HG03066 (cell line): ENCODE results near the gene GFAP.

Source experiments
- ATAC-seq: cut with Tn5 transposase; IDR thresholded peaks from one replicate; pipeline ENCODE4 v1.9.1; 2021; ENCODE audit warnings: low read depth; ENCODE audit not compliant: unreplicated experiment

The GFAP gene

DNA sequence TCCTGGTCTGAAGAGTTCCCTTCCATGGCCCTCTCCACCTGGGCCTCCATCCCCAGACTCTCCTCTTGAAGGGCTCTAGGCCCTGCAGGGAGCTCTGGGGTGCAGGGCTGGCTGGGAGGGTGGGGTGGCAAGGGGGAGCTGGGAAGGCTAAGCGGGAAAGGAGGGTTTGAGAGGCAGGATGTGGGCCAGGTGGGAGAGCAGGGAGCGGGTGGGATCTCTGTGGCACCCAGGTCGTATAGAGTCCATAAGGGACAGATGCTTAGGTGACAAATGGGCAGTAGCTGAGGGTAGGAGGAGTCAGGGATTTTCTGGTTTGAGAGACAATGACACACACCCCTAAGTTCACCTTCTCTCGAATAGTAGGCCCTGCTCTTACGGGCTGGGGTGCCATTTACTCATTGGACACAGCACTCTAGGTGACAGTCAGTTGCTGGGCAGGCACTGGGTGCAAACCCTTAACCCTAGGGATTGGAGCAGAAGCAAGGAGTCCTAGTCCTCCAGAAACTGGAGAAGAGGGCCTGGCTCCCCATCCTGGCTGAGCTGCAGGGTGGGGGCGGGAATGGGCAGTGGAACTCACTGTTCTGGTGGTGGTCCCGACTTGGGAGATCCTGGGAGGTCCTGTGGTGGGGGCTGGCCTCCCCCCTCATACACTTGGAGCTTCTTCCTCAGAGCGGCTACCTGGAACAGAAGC is 16.9 kb upstream of the GFAP start:
- ATAC-seq, result no peak

DNA sequence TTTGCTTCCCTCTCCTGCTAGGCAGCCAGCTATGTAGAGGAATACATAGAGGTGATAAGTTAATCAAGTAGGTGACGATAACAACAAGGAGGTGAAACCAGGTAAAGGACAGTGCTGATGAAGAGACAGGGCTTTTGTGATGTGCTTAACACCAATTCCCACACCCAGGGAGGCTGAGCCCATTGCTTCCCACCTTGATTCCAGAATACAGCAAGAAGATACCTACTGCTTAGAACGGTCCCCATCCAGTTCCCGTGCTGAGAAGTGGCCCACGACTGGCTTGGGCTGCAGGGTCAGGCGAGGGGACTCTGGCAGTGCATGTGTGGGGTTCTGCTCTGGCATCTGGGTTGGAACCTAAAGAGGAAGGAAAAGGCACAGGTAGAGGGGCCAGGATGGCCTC is 16.1 kb upstream of the GFAP start:
- no peak for ATAC-seq

DNA sequence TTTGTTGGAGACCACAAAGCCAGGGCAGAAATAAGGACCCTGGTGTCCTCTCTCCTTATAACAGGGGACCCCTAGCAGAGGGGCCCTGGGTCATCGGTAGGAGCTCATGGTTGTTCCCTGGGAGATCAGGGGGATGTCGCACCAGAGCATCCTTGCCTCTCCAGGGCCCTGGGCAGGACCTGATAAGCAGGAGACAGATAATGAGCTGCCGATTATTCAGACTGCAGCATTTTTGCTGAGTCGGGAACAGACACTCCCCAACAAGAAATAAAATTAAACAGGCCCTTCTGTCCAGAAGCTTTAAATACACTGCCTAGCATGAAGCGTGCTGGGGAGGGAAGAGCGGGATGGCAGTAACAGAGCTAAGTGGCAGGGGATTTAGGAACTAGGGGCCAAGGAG is 15.4 kb upstream of the GFAP start:
- ATAC-seq, result no peak

DNA sequence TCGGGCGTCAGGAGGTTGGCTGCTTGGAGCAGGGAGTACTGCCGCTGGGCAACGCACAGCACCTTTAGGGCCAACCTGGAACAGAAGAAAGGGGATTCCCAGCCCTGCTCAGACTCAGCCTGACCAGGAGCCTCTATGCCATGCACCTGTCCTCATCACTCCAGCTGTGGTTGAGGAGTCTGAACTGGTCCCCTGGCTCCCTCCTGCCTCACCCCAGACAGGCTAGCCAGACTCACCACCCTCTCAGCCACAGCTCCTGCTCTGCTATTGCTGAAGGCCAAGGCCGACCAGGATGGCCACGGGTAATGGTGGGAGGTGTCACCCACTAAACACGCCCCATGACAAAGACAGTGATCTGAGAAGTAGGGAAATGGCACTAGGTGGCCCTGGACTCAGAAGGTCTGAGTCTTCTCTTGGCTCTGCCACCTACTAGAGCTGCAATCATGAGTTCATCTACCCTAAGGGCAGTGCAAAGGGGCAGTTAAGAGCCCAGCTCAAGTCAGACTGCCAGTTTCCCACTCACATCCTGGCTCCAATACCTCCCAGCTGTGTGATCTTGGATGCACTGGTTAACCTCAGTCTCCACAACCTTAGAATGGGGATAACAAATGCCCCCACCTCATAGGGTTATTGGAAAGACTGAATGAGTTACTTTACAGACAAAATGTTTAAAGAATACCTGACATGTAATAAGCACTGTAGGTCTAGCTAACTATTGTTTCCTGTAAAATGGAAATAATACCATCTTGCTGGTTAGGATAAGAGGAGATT is 13.8 kb upstream of the GFAP start:
- ATAC-seq, result no peak

DNA sequence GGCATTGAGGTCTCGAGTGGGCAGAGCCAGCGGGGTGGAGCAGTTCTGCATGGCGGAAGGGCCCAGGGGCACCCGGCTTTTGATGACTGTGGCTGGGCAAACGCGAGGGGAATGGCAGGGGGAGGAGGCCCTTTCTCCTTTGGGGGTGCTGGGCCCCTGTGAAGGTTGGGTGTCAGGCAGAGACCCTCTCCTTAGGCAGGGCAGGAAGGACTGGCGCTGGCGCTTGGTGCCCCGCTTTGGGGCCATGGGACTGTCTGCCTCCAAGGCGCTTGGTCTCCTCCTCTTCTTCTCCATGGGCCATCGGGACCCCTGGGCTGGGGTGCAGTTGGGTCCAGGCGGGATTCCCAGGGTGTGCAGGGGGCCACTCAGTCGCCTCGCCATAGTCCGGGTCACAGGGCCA is 12.8 kb upstream of the GFAP start:
- ATAC-seq, result no peak

DNA sequence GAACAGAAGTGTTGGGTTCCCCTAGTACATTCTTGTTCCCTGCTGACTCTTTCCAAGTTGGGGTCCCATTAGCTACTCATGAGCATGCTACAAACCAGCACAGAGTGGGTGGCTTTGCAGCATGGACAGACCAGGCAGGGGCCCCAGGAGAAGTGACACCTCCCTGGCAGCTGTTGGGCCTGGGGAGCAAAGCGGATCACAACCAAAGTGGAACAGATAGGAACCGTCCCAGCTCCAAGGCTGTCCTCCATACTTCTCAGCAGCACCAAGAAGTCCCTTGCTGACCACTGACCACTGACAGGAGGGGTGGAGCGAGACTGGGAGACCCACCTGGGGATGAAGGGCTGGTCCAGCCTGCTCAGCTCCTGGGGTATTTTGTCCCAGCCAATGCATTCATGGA is 12.4 kb upstream of the GFAP start:
- no peak for ATAC-seq

DNA sequence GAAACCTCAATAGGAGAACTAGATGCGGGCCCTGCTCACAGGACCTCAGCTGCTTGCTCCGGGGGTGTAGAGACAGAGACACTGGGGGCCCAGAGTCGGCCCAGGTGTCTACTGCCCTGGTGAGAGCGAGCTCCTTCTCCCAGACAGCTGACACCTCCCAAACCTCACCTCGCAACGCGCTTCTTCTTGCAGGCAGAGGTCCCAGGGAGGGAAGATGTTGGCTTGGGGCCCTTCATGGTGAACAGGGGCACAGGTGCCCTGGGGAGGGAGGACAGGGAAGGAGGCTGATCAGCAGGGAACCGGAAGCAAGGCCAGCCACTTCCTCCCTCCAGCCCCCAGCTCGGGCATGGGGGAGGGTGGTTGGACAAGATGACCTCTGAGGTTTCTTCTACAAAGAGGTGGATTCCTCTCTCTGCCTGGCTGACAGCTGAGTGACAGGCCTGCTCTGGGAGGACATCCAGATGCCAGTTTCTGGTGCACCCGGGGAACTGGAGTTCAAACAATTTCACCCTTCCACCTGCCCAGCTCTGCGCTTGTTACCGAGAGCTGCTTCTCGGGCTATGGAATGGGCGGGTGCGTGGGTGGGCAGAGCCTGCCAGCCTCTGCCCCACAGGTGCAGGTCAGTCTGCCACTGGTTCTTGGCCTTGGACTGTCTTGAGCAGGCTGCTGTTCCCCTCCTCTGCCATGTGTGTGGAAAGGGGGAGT is 11.7 kb upstream of the GFAP start:
- ATAC-seq, result no peak

DNA sequence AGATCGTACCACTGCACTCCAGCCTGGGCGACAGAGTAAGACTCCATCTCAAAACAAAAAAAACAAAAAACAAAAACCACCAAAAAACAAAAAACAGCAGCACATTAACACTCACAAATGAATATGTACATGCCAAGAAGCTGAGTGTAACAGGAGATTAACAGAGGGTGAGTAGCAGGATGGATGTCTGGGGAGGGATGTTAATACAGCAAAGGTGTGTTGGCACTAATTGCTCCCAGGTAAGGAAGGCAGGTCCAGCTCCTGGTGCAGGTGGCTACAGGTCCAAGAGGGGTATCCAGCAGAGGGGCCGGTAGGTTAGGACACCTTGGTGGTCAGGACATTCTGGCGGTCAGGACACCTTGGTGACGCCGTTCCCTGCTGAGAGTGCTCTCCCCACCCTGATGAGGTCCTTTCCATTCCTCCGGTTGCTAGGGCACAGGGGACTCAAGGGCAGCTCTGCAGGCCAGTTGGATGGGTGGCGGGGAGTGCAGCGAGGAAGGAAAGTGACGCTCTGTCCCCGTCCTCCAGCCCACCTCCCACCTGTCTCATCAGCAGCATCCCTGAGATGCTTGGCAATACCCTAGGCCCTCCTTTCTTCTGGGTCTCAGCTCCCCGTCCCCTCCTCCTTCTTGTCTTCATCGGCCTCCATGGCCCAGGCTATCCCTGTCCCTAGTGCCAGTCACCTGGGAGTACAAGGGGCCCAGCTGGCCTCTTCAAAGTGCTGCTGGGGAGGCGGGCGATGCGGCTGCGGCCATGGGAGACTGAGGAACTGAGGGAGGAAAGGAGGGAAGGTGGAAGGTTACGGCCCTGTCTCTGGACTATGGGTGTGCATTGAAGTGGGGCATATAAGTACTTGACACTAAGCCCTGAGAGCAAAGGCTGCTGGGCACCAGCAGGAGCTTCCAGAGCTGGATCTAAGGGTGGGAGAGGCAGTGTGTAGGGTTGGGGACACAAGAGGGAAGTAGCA is 10.7 kb upstream of the GFAP start:
- ATAC-seq, result no peak

DNA sequence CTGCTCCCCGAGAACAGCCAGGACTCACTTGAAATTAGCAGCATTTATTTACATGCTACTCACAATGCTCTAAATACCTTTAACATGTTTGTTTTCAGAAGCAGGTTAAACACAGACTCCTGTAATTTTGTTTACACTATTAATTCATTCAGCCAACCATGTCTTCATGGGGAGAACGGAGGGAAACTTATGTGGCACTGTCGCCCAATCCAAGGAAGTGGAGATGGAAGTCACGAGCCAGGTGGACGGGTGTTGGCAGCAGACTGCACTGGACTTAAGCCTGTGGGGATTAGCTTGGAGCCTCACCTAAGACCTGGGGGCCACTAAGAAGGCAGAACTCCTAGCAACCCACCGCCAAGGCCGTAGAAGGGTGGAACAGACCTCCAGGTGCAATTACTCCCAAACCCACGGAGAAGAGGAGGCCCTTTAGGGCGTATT is 8.8 kb upstream of the GFAP start:
- ATAC-seq, result no peak

DNA sequence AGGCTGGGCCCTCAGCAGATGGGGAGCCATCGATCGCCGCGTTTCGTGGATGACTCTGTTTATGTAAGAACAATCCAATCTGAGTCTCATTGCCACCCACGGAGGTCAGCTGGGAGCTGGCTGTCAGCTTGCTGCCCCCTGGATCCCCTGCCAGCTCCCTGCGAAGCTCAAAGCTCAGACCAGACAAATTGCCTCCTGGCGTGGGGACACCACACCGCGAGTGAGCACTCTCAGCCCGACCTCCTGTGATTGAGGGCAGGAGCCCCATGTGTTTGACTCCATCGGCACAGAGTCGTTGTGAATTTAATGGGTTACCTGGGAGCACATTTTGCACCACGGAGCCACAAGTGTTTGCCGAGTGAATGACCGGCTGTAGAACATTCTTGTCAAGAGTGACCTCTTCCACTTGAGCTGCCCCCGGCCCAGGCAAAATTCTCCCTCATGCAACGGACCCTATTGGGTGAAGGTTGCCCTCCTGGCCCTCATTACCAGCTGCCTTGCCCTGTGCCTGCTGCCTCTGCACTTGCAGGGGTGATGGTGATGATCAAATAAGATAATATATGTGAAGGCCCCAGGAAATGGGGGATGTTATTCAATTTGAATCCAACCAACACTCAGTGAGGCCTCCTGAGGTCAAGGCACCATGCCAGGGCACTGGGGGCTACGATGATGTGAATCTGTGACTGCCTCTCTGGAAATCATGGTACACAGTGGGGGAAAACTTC is 7.6 kb upstream of the GFAP start:
- ATAC-seq, result no peak

DNA sequence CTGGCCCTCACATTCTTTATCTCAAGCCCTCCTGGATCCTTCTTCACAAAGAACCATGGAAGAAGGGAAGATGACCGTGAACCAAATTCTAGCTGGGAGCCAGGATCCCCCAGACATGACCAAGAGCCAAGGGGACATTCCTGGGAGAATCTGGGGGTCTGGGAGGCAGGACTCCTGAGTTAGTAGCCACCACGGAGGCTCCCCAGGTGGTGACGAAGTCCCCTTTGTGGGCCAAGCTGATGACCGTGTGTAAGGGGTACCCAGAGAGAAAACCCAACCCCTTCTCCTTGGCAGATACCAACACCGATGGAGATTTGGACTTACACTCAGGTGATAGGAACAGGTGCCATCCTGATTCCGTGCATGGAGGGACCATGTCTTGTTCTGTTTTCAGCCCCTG is 6.8 kb upstream of the GFAP start:
- no peak for ATAC-seq

DNA sequence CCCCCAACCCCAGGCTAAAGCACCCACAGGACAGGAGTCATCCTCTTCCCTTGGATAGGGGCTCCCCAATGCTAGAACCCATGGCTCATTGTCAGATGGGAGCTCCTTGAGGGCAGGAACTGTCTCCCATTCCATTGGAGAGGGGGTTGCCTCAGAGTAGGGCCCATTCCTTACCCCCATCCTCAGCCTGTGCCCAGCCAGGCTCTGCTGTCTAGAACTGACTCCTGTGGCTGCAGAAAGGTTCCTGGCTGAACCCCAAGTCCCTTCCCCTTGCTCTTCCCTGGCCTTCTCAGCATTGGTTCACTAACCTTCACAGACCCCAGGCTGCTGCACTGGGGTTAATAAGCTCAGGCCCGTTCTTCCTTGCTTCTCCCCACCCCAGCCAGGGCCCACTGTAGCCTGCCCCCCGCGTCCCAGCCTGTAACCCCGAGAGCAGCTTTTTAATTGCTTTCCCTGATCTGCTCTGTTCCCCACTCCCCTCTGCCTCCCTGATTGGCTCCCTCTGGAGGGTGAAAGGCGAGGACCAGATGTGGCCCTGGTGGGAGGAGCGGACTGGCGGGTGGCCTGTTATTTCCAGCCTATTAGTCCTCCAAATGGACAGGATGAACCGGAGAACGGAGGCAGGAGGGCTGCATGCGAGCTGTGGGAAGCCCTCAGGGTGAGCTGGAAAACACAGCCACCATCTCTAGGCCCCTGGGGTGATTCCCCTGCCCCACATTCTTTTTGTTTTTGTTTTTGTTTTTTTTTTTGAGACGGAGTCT is 6.0 kb upstream of the GFAP start:
- no peak for ATAC-seq

DNA sequence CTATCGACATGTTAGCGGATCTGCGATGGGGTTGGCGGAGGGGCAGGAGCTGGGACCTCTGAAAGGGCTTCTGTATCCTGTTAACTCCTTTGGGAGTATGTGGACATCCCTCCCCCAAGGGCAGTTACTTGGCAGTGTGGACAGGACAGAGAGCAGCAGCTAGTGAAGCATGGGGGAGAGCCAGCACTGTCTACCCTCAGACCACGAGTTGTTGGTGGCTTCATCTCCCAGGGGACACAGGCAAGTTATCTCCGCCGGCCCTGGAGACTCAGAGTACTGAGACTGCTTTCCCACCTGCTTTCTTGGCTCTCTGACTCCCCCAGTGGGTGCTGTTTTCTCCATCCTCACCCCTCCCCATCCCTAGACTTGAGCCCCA is 5.3 kb upstream of the GFAP start:
- no peak for ATAC-seq

DNA sequence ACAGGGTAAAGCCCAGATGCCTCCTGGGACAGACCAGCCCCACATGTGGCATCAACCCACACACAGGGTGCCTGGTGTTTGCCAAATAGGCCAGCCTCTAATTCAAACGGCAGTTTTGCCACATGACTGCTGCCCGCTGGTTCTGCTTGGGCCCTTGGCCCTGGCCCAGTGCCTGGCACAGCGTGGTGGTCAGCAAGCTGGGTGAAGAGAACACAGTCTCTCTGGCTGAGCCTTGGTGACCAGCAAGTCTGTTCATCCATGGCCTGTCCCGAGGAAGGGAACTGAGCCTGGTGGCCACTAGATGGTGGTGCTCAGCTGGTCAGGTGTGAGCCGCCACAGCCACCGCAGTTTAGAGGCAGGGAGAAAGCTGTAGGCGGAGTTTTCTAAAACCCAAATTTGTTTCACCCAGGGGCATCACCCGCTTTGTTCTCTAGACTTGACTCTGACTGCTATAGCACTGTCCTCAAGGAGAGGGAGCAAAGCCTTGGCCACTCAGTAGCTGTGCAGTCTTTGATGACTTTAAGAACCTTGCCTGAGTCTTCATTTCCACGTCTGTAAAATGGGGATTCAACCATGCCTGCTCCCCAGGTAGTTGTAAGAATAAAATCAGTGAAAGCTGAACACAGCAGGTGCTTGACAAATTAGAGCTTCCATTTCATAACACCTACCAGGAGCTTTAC is 4.7 kb upstream of the GFAP start:
- peak; percentile 58 for ATAC-seq

DNA sequence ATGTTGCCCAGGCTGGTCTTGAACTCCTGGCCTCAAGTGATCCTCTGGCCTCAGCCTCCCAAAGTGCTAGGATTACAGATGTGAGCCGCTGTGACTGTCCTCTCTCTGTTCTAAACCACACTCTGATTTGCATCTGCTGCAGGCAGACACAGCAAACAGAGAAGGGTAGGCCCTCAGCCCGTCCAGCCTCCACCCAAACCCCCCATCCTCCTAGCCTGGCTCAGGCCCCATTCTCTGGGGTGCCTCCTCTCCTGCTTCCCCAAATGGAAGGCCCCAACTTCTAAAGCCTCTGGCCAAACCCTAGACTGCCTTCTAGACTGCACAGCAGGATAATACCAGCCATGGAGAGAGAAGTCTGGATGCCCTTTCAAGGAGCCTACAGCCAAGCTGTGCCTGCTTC is 4.1 kb upstream of the GFAP start:
- no peak for ATAC-seq

DNA sequence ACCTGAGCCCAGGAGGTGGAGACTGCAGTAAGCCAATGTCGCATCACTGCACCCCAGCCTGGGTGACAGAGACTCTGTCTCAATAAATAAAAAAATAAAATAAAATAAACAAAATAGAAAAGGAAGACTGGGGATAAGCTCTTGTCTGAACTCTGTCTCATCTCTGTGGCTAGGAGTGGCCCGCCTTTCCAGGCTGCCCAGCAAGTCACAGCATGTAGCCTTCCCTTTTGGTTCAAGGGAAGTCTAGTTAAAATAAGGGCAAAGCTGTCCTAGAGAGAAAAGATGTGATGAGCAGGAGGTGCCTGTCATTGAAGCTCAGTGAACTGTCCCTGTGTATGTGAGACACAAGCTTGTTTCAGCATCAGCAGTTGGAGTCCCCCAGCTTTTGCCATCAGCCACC is 2.7 kb upstream of the GFAP start:
- ATAC-seq, result no peak

DNA sequence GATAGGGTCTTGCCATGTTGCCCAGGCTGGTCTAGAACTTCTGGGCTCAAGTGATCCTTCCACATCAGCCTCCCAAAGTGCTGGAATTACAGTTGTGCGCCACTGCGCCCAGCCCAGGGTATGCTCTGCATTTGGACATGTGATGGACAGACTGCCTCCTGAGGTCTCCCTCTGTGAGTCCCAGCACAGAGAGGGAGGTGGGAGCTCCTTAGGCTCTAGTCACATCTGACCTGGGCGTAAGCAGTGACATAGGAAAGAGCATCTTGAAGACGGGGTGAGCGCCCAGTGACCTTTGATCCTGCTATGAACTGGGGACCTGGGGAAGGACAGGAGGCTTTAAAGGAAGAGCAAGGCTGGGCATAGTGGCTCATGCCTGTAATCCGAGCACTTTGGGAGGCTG is 2.2 kb upstream of the GFAP start:
- no peak for ATAC-seq

DNA sequence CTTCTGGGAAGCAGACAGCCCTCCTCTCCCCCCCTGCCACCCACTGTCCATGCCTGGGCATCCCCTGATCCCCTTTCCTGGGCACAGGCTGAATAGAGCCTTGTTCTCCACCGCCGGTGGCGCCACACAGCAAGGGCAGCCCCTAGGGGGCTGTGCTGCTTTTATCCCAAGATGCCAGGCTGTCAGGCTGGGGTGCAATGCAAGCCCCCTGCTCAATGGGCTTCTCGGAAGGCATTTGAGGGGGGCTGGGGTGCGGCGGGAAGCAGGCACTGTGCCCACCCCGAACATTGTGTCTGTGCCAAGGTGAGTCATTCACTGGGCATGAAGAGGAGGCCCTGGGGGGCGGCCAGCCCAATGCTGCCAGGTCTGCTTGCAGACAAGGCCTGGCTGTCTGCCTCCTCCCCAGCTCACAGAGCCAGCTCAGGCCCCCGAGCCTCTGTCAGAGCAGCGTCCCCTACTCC is 1.5 kb upstream of the GFAP start:
- no peak for ATAC-seq
